H1 (cell line): Measurements from ENCODE around the gene CLDN3.

Experiments used
- KDM1A ChIP-seq: fragments of 200-600, 300-600 bp; sonication (generic); IDR thresholded peaks from 2 replicates; pipeline ENCODE4 v1.7.1; 2016; ENCODE audit warnings: mild to moderate bottlenecking, low read length, borderline replicate concordance
- POLR2AphosphoS5 ChIP-seq: IDR thresholded peaks from 2 replicates; pipeline ENCODE4 v1.6.1; 2011; ENCODE audit warnings: low read depth, low read length
- TF ChIP-seq, protein P1 (sequence below), 3 experiments: IDR thresholded peaks; 1 replicate in 2 of 3; 2 replicates in 1 of 3; pipeline versions ENCODE4 v1.5.1 to v1.6.1; 2011; ENCODE audit warnings: low read length in 3 of 3, mild to moderate bottlenecking in 3 of 3, inconsistent platforms in 2 of 3, low read depth in 1 of 3, moderate library complexity in 1 of 3; ENCODE audit not compliant: insufficient read depth in 1 of 3; ENCODE audit errors: control extremely low read depth in 1 of 3

DNA sequence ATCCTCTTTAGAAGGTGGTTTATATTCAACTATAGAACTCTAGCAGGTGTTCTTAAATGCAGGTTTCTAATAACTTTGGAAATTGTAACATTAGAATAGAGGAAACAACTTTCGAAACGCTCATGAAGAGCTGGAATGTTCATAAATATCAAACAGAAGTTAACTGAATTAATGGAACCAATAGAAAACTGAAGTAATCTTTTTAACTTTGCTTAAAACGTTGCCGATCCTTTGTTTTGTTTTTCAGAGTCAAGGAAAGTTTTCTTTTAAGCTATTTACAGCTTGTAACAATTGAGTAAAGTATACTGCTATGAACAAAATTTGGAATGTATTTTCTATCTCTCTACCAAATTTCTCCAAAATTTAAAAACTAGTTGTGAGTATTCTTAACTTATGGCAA is 19.0 kb upstream of the CLDN3 start:
- TF ChIP-seq KDM1A (no peak), POLR2AphosphoS5 (no peak)
- TF ChIP-seq, protein P1, sequence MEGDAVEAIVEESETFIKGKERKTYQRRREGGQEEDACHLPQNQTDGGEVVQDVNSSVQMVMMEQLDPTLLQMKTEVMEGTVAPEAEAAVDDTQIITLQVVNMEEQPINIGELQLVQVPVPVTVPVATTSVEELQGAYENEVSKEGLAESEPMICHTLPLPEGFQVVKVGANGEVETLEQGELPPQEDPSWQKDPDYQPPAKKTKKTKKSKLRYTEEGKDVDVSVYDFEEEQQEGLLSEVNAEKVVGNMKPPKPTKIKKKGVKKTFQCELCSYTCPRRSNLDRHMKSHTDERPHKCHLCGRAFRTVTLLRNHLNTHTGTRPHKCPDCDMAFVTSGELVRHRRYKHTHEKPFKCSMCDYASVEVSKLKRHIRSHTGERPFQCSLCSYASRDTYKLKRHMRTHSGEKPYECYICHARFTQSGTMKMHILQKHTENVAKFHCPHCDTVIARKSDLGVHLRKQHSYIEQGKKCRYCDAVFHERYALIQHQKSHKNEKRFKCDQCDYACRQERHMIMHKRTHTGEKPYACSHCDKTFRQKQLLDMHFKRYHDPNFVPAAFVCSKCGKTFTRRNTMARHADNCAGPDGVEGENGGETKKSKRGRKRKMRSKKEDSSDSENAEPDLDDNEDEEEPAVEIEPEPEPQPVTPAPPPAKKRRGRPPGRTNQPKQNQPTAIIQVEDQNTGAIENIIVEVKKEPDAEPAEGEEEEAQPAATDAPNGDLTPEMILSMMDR (IDR thresholded peaks at IDR 0.05; ENCODE audit: control extremely low read depth in 1 of 3, insufficient read depth in 1 of 3, low read depth in 1 of 3, low read length in 3 of 3) = no peak
